GM23248 (cell line): Measurements from ENCODE around the gene WWOX.

ENCODE experiments used
- EZH2 ChIP-seq: fragments of 200-600 bp; sonication (generic); IDR thresholded peaks from 2 replicates; pipeline ENCODE4 v1.6.1; 2018; ENCODE audit warnings: antibody characterized with exemption, mild to moderate bottlenecking; ENCODE audit not compliant: insufficient read depth, poor library complexity, severe bottlenecking
- EZH2phosphoT487 ChIP-seq: fragments of 200-600 bp; sonication (generic); IDR thresholded peaks from 2 replicates; pipeline ENCODE4 v1.6.1; 2018; ENCODE audit warnings: antibody characterized with exemption, moderate library complexity, mild to moderate bottlenecking, low read depth; ENCODE audit not compliant: insufficient read depth

GRCh38 chr16:78220571-78220970, 121.1 kb downstream of the WWOX start:
- TF ChIP-seq EZH2 (no peak), EZH2phosphoT487 (no peak)
